Inflammatory macrophage treated with lipopolysaccharide for 1 hour (primary cell): ENCODE measurements around the gene RPS3.
"Not testable (repeated sequence)": the region's sequence is repeated elsewhere in the genome, so short reads cannot be mapped to it uniquely, and the experiment has no call there.

ENCODE experiments used
- DNase-seq, 2 donors: peaks; one replicate each; pipeline ENCODE4 v3.0.0-alpha.2; 2020 to 2022

Gene RPS3

GRCh38 chr11:75380716-75381420, 18.4 kb upstream of the RPS3 start:
- DNase-seq: peak; percentile 60 to 72

DNA sequence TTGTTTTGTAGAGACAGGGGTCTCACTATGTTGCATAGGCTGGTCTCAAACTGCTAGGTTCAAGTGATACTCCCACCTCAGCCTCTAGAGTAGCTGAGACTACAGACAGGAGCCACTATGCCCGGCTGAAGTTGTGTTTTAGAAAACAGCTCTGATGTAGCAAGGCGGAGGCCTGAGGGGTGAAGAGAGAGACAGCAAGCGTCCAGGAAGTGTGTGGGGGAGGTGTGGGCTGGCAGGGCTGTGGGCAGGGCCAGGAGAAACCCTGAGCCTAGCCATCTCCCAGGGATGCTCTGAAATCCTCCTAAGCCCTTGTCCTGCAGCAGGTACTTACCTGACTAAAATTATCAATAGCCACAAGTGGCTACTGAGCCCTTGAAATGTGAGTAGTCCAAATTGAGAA, 16.1 kb upstream of the RPS3 start:
- peak; percentile 42 to 49 for DNase-seq

GRCh38 chr11:75384438-75385080, 14.8 kb upstream of the RPS3 start:
- peak; percentile 65 to 95 for DNase-seq

DNA sequence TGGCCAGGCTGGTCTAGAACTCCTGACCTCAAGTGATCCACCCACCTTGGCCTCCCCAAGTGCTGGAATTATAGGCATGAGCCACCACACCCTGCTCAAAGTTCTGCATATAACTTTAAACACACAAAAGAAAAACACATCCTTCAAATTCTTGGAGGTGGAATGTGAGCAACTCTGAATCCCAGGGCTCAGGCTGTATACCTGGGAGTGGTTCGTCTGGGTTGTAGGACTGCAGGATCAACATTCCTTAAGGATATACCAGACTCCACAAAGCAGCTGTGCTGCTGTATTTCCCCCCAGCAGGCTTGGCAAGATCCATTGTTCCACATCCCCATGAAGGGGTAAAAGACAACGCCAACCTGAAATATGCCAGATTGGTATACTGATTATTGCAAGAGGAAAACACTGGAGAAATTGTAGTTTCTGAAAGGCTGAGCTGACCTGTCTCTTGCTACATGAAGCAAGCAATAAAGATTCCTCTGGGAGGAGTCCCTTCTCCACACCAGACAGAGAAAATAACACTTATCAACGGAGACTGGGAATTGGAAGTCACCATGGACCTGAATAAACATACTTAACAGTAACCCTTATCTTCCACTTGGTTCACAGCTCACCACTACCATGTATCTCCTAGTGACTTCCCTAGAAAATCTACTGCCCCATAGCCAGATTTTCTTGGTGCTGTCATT, 12.2 kb upstream of the RPS3 start:
- no peak for DNase-seq

GRCh38 chr11:75387736-75388294, 11.5 kb upstream of the RPS3 start:
- no peak for DNase-seq

DNA sequence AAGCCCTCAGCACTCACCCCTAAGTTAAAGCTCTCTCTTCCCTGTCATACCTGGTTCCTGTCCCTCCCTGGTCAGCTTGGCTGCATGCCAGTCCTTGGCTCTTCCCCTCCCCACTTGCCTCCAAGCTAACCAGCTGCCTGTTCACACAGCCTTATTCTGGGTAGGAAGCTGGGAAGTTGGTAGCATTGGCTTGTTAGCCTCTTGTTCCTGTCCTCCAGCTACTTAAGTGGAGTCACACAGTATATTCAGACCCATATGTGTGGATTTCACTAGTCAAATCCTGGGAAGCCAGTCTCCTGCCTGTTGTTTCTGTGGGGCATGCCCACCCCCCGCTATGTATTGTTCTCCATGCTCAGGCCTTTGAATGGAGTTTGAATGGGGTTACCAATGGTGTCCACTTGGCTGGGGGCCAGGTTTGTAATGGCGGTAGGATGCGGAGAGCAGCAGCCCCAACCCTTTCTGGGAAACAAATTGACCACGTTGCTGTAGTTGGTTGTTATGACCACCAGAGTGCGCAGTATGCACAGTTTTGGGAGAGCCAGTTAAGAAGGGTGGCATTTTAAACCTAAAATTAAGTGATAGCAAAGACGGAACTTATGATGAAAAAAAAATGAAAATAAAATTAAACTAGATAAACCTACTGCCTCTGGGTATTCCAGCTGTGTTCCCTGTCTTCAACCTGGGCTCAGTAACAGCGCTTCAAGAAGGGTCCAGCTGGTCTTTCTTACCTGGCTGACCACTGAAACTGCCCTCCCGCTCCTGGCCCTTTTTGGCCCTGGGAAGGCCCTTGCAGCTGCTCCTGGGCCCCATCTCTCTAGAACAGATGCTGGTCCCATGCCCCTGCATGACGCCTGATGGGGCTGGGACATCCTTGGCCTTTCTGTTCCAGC, 10.7 kb upstream of the RPS3 start:
- DNase-seq: peak; percentile 48 to 88

DNA sequence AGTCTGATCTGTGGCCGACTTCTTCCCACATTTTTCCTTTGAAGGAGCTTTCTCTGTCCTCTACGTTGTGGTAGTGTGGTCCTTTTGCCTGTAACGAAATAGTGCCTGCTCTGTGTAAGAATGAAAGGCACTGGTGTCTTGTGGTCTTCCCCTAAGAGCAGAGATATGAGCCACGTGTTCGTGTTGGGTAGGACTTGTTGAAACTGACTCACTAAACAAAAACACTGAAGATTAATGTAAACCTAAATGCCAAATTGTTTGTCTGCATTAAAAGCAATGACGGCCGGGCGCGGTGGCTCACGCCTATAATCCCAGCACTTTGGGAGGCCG, 10.1 kb upstream of the RPS3 start:
- no peak for DNase-seq

GRCh38 chr11:75389925-75390324, 9.4 kb upstream of the RPS3 start:
- no peak for DNase-seq

- DNase-seq: no peak
These were observed 5.1 kb upstream of the RPS3 start for GRCh38 chr11:75394085-75394840.

- no peak for DNase-seq
These were observed 412 bp upstream of the RPS3 start for GRCh38 chr11:75398906-75399305.

DNA sequence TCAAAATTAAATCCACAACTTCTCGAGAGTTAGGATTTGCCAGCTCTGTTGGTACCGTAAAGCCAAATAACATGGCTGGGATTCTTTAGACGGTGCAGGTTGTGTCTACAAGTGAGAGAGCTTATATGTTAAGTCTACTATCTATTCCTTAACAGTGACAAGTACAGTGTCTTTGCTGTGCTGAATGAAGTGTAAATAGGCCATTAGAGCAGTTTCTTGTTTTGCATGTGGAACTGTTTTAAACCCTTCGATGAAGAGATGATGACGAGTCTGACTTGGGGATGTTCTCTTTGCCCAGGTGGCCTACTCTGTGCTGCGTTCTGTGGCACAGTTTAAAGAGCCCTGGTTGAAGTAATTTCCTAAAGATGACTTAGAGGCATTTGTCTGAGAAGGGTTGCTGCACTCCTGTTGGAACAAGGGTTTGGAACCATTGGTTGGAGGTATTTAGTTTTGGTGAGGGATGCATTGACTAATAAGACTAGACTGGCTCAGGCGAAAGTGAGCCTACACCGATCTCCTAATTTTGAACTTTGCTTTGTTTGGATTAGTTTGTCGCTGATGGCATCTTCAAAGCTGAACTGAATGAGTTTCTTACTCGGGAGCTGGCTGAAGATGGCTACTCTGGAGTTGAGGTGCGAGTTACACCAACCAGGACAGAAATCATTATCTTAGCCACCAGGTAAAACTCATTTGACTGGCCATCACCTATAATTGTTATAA, 988 bp downstream of the RPS3 start:
- no peak for DNase-seq

DNA sequence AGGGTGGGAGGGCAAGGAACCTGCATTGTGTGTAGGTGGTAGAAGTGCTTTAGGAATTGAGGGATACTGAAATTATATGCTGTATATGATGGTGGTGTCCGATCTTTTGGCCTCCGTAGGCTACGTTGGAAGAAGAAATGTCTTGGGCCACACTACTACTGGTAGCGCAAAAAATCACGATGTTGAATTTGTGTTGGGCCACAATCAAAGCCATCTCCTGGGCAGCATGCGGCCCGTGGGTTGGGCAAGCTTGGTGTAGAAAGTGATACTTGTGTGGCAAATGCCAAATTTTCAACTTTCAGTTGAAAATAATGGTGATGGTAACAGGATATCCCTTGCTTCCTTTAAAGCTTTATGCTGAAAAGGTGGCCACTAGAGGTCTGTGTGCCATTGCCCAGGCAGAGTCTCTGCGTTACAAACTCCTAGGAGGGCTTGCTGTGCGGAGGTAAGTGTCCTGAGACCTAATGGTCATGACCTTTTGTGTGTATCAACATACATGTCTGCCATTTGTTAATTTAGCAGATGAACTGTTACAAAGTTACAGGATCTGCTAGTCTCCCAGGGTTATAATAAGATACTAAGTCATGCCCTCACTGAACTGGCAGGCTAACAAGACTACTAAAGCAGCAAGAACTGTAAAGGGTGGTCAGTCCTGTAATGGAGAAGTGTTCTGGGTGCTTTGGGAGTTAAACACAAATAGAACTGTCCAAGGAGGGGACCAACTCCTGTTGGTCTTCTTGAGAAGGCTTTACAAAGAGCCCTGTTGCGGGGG, 2.9 kb downstream of the RPS3 start:
- DNase-seq: no peak

GRCh38 chr11:75403037-75403436, 3.7 kb downstream of the RPS3 start:
- no peak for DNase-seq

DNA sequence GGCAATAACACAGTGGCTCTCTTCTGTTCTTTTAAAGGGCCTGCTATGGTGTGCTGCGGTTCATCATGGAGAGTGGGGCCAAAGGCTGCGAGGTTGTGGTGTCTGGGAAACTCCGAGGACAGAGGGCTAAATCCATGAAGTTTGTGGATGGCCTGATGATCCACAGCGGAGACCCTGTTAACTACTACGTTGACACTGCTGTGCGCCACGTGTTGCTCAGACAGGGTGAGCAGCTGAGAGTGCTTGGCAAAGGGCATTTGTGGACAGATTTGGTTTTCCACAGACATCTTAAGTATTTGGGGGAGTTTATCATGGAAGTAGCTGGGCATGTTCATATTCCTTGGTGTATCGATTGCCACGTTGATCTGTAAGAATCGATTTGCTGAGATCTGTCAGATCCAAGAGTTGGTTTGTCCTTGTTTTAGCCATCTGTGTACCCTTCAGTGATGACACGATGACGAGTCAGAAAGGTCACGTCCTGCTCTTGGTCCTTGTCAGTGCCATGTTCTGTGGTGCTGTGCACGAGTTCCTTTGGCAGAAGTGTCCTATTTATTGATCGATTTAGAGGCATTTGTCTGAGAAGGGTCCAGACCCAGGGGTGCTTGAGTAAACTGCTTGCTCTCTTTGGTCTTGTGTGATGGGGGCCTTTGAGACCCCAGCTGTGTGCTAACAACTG, 4.8 kb downstream of the RPS3 start:
- DNase-seq: no peak

DNA sequence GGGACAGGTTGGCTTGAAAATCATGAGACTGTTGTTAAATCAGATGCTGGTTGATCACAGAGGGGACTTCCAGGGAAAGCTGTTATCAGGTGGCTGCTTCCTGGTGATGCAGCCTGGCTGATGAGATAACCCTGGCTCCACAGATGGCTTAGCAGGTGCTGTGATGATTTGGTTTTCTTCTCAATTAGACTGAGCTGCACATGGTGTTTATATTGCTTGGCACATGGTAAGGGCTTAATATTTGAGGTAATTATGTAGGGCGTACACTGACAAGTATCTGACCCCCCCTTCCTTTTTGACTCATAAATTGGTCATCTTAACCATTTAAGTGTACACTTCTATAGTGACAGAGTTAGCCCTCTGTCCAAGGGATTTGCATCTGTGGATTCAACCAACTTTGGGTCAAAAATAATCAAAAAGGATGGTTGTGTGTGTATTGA, 7.0 kb downstream of the RPS3 start:
- no peak for DNase-seq

DNA sequence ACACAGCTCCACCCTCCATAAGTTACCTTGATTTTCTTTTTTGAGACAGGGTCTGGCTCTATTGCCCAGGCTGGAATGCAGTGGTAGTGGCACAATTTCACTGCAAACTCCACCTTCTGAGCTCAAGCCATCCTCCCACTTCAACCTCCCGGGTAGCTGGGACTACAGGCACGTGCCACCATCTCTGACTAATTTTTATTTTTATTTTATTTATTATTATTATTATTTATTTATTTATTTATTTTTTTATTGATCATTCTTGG, 9.6 kb downstream of the RPS3 start:
- DNase-seq: no peak

- DNase-seq: not testable (repeated sequence)
These were observed 10.7 kb downstream of the RPS3 start for GRCh38 chr11:75409971-75410370.

DNA sequence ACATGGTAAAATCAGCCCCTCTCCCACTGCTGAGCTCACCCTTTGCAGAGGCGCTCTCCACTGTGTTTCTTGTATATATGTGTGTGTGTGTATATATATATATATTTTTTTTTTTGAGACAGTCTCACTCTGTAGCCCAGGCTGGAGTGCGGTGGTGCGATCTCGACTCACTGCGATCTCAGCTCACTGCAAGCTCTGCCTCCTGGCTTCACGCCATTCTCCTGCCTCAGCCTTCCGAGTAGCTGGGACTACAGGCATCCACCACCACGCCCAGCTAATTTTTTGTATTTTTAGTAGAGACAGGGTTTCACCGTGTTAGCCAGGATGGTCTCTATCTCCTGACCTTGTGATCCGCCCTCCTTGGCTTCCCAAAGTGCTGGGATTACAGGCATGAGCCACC, 13.8 kb downstream of the RPS3 start:
- DNase-seq: not testable (repeated sequence)

- DNase-seq: no peak
These were observed 14.5 kb downstream of the RPS3 start for GRCh38 chr11:75413864-75414263.
